ENCODE results near the gene CD2AP. TPM values are rescaled to one million over a fixed set of nuclear protein-coding genes. Genes with fewer than 3 reads are reported as not detected.

Gene CD2AP
- total and polyA plus RNA-seq, 9 of the 15 experiments (the other 6 are each of a cell fraction or from before 2014, with no cell fraction given), result 9.4 to 69.7 (median 38.7) TPM

- Histone ChIP-seq H3K27ac (ENCODE audit: extremely low read depth, low read depth, low read length) (no peak overlapping the region), H3K36me3 (ENCODE audit: control insufficient read depth, insufficient read depth, low read length) (peaks cover 64% of the 10 kb centered on the region), H3K9me3 (replicated peaks; ENCODE audit: control insufficient read depth, insufficient read depth, low read depth, low read length) (no peaks in the 10 kb centered on the region), H3K4me1 (replicated peaks in 1 of 2; ENCODE audit: control insufficient read depth in 2 of 2, insufficient read depth in 2 of 2, low read length in 2 of 2) (no peaks in the 10 kb centered on the region; a peak in 1 of 5 replicates), H4K20me1 (replicated peaks; ENCODE audit: control insufficient read depth, insufficient read depth, low read length) (no peaks in the 10 kb centered on the region), H3K9me1 (ENCODE audit: control insufficient read depth, insufficient read depth, low read length) (no peaks in the 10 kb centered on the region), H2AFZ (ENCODE audit: low read depth, low read length) (no peak overlapping the region), H3K4me2 (ENCODE audit: insufficient read depth, low read length) (no peak overlapping the region), H3K9ac (ENCODE audit: insufficient read depth in 1 of 2, low read depth in 2 of 2, low read length in 2 of 2) (no peak overlapping the region), H3K27me3 (ENCODE audit: control insufficient read depth in 2 of 2, insufficient read depth in 2 of 2, low read length in 2 of 2) (no peaks in the 10 kb centered on the region), H3K79me2 (ENCODE audit: control insufficient read depth, insufficient read depth, low read length) (peaks cover 40% of the 10 kb centered on the region), H3K4me3 (no peak overlapping the region)
- FAIRE-seq, result no peak
- 91% methylated on average over 2 of the region's 2 CpGs for WGBS (ENCODE audit: insufficient coverage, low coverage, missing lambda C conversion rate)
- POLR2A ChIA-PET, result interaction anchor here (0.9 to 1.4 kb wide), 2 partner anchors 9 to 205 kb away, joined by 3 to 5 read pairs; no protein-coding TSS in a partner anchor
- no peak for ATAC-seq
- CTCF ChIA-PET (ENCODE audit: low intra/inter-chr PET ratio), result no interaction called here
- no TSS peak for BruUV-seq (replicated peaks)
- no peak for DNase-seq (ENCODE audit: extremely low read depth in 1 of 4, low spot score in 3 of 4)
- in situ Hi-C loops (cut with MboI), result no loop called here
- TF ChIP-seq SOX6 (IDR thresholded peaks at IDR 0.05), result no peak
- peak; percentile 58 for TF ChIP-seq RBM25 (IDR thresholded peaks at IDR 0.05; ENCODE audit: low read depth, low read length, severe bottlenecking)
- intact Hi-C loops (cut with micrococcal nuclease), result no loop called here
Observed at GRCh38 chr6:47574789-47575188, 97.2 kb downstream of the CD2AP start.

GRCh38 chr6:47579040-47579439 lies 101.5 kb downstream of the CD2AP start:
- TF ChIP-seq SLC30A9 (CRISPR knock-in tag; IDR thresholded peaks at IDR 0.05), result no peak
- TF ChIP-seq FOSL1 (tag; conservative IDR thresholded peaks at IDR 0.05), result peak; percentile 21; the same call in 1 of the 2 replicates
- H2AFZ ChIP-seq (ENCODE audit: low read depth, low read length), result no peak overlapping the region
- intact Hi-C loops (cut with micrococcal nuclease) (no loop called here), in situ Hi-C loops (cut with MboI) (no loop called here)
- H3K79me2 ChIP-seq (ENCODE audit: control insufficient read depth, insufficient read depth, low read length), result 0 out of 3 replicates have a peak, but pooled peaks cover 5% of the 10 kb centered on the region
- DNase-seq (ENCODE audit: extremely low read depth in 1 of 4, low spot score in 3 of 4) (no peak), FAIRE-seq (no peak), ATAC-seq (no peak)
- no TSS peak for BruUV-seq (replicated peaks)
- no peak overlapping the region for H3K27ac ChIP-seq (ENCODE audit: extremely low read depth, low read depth, low read length)
- ChIA-PET CTCF (ENCODE audit: low intra/inter-chr PET ratio) (no interaction called here), POLR2A (interaction anchor here (0.6 kb wide), 1 partner anchor 39 kb away, joined by 3 read pairs; no protein-coding TSS in a partner anchor)
- H3K9me3 ChIP-seq (replicated peaks; ENCODE audit: control insufficient read depth, insufficient read depth, low read depth, low read length), result no peaks in the 10 kb centered on the region
- no peak overlapping the region for H3K9ac ChIP-seq (ENCODE audit: insufficient read depth in 1 of 2, low read depth in 2 of 2, low read length in 2 of 2)
- 98% methylated on average over 4 of the region's 4 CpGs for WGBS (ENCODE audit: insufficient coverage, low coverage, missing lambda C conversion rate)
- no peaks in the 10 kb centered on the region for H4K20me1 ChIP-seq (replicated peaks; ENCODE audit: control insufficient read depth, insufficient read depth, low read length)
- H3K4me1 ChIP-seq (replicated peaks in 1 of 2; ENCODE audit: control insufficient read depth in 2 of 2, insufficient read depth in 2 of 2, low read length in 2 of 2), result no peaks in the 10 kb centered on the region
- no peaks in the 10 kb centered on the region for H3K9me1 ChIP-seq (ENCODE audit: control insufficient read depth, insufficient read depth, low read length)
- H3K4me3 ChIP-seq, result no peak overlapping the region
- H3K27me3 ChIP-seq (ENCODE audit: control insufficient read depth in 2 of 2, insufficient read depth in 2 of 2, low read length in 2 of 2), result no peaks in the 10 kb centered on the region
- H3K36me3 ChIP-seq (ENCODE audit: control insufficient read depth, insufficient read depth, low read length), result peaks cover 89% of the 10 kb centered on the region
- no peak overlapping the region for H3K4me2 ChIP-seq (ENCODE audit: insufficient read depth, low read length)
